ENCODE results near the gene ARID1A.

DNA sequence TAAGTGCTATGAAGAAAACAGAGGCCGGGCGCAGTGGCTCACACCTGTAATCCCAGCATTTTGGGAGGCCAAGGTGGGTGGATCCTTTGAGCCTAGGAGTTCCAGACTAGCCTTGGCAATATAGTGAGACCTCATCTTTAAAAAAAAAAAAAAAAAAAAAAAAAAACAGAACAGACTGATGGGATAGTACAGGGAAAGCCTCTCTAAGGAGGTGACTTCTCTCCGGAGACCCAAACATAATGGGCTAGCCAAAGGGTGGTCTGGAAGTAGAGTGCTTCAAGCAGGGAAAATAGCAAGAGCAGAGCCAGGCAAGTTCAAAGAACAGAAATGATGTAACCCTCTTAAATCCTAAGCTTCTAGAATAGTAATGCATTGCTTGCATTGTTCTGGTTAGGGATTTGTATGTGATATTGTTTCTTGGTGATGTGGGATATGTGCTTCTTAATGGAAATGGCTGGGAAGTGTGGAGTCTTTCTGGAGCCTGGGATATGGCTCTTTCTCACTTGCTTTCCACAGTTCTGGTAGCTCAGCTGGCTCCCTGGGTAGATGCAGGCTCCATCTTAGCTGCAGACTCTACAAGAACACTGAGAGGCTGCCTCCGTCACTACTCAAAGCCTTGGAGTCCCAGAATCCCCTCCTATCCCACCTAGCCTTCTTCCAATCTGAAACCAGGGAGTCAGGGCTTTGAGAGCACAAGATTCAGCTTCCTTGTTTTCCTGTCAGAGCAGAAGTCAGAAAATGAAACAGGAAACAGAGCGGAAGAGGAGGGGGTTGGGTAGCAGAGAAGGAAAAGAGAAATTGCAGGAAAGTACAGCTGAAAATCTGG lies 90.0 kb downstream of the ARID1A start:
- TF ChIP-seq, protein P1, sequence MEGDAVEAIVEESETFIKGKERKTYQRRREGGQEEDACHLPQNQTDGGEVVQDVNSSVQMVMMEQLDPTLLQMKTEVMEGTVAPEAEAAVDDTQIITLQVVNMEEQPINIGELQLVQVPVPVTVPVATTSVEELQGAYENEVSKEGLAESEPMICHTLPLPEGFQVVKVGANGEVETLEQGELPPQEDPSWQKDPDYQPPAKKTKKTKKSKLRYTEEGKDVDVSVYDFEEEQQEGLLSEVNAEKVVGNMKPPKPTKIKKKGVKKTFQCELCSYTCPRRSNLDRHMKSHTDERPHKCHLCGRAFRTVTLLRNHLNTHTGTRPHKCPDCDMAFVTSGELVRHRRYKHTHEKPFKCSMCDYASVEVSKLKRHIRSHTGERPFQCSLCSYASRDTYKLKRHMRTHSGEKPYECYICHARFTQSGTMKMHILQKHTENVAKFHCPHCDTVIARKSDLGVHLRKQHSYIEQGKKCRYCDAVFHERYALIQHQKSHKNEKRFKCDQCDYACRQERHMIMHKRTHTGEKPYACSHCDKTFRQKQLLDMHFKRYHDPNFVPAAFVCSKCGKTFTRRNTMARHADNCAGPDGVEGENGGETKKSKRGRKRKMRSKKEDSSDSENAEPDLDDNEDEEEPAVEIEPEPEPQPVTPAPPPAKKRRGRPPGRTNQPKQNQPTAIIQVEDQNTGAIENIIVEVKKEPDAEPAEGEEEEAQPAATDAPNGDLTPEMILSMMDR (IDR thresholded peaks at IDR 0.05) = no peak
- peak; percentile 16 for TF ChIP-seq POLR2AphosphoS5 (IDR thresholded peaks at IDR 0.05)

Data from prostate gland (tissue), 2 donors.